HG02588 (cell line): ENCODE results near the gene PRKCQ.

Experiments used
- ATAC-seq: cut with Tn5 transposase; IDR thresholded peaks from one replicate; pipeline ENCODE4 v1.9.1; 2021; ENCODE audit warnings: mild to moderate bottlenecking, moderate library complexity; ENCODE audit not compliant: unreplicated experiment

Gene PRKCQ

DNA sequence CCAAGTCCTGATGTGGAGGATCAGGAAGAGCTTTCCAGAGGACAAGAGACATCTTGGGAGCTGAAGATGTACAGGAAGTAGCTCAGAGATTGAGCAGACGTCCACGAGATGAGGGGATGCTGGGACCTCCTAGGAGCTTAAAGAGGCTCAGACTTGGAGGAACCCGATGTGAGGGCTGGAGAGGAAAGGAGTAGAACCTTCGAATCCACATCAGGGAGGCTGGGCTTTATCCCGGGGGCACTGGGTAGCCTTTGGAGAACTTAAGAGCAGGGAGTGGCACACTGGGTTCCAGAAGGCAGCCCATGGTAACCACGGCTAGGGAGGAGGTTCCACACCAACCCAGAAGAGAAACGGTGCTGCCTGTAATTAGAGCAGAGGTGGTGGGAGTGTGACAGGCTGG, 10.8 kb downstream of the PRKCQ start:
- ATAC-seq: no peak

DNA sequence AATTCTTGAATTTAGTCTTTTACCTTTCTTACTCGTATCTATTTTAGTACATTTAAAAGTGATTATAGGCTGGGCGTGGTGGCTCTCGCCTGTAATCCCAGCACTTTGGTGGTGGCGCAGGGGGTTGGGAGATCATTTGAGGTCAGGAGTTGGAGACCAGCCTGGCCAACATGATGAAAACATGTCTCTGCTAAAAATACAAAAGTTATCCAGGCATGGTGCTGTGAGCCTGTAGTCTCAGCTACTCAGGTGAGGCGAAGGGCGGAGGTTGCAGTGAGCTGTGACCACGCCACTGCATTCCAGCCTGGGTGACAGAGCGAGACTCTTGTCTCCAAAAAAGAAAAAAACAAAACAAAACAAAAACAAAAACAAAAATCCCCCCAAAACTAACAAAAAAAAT, 12.2 kb downstream of the PRKCQ start:
- ATAC-seq: no peak

DNA sequence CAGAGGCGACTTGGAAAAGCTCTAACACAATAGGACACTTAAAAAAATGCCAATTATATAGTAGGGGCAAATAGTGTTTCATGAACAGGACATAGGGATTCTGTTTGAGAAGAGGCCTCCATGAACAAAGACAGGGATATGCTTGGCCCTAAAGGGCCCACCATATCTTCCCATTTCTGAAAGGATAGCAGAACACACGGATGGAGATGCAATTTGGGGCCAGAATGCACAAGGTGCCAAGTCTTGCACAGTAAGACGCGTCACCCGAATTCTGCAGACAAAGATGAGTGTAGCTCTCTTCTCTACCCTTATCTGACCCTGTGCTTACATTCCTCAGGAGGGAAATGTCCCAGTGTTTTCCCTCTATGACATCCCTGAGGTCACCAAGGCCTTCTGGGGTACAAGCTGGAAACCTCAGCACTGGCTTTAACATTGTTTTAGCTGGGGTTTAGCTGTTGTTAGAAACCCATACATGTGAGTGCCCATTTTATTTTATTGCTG, 12.8 kb downstream of the PRKCQ start:
- no peak for ATAC-seq

DNA sequence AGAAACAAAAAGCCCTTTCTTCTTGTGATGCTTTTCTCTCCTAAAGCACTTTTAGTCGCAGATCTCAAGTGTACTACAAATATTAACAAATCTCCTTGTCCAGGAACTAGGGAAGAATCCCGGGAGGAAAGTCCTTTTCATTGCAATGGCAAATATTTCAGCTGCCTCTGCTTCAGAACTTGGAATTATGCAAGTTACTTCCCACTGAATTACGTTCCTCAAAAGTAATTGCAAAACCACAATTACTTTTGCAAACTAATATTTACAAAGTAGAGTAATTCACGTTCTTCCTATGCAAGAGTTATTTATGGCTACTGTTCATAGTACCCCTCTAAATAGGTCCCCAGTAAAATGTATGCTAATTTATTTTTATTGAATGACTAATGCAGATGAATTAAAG, 14.5 kb downstream of the PRKCQ start:
- no peak for ATAC-seq

DNA sequence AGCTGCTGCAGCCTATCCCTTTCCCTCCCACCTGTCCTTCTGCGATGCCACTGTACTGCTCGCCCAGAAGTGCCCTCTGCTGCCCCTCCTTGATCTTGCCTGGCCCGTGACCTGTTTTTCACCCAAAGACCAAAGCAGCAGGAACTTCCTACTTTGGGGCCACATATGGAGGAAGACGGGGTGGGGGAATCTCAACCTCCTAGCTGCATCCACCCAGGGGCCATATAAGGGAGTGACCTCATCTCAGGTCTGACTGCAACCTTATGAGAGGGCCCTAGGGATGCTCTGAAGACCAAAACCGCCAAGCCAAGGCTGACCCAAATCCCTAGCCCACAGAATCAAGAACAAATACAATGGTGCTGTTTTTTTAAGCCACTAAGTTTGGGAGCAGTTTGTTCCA, 15.7 kb downstream of the PRKCQ start:
- ATAC-seq: no peak

DNA sequence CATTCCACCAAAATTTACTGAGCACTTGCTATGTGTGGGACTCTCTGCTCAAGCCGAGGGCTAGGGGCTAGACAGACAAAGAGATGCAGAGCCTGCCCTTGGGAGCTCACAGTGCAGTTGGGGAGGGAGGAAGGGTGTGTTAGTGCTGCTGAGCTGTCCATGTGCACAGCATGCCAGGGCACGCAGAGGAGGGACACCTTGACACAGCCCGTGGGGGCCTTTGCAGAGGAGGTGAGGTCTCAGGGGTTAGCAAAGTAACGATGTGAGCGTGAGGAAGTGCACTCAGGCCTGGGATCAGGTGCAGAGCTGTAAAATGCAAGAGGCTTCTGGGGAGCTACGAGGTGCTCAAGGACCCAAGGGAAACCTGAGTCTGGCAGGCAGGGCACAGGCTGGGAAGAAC, 16.3 kb downstream of the PRKCQ start:
- ATAC-seq: no peak

DNA sequence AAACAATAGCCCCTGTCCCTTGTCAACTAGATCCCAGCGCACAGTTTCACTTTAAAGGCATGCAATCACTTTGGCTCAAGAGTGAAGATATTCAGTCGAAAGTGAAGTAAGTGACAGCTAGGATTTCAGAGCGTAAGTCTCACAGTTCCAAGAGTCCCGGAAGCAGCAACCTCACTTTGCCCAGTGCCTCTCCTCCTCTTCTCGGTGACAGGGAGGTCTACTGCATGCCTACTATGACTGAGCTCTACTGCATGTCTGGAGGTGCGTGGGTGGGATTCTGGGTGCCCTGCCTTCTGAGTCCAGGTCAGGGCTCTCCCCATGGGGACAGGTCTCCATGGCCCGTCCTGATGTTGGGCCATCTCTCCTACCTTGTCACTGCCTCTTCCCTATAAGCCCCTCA, 17.0 kb downstream of the PRKCQ start:
- ATAC-seq: no peak

DNA sequence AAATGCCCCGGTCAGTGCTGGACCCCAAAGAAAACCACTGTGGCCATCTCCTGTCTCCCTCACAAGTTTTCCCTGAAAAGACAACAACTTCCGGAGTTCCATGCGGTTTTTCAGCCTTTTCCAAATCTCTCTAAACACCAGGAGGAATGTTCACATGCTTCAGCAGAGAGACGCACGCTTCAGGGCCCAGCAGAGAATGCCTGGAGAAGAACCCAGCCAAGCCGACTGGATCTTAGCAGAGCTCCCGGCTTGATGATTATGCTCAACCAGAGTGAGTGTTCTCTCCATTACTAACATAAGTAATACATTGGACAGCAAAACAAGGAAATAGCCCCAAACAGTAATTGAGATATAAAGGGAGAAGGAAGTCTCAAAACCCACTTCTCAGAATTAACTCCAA, 17.9 kb downstream of the PRKCQ start:
- ATAC-seq: no peak

DNA sequence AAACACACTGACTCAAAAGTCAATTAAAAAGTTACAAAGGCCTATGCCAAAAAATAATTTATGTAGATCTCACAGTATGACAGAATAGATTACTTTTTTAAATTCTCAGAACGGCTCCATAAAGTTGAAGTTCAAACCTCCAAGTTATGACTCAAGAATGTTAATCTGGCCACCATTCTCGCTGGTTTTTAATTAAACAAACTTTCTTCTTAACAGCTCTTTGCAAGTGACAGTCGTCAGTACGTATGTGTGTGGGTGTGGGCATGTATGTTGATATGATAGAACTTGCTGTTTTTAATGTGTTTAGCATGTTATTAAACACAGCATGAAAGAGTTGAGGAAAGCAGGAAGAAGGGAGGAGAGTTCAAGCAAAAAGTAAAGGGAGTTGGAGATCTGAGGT, 18.5 kb downstream of the PRKCQ start:
- no peak for ATAC-seq

DNA sequence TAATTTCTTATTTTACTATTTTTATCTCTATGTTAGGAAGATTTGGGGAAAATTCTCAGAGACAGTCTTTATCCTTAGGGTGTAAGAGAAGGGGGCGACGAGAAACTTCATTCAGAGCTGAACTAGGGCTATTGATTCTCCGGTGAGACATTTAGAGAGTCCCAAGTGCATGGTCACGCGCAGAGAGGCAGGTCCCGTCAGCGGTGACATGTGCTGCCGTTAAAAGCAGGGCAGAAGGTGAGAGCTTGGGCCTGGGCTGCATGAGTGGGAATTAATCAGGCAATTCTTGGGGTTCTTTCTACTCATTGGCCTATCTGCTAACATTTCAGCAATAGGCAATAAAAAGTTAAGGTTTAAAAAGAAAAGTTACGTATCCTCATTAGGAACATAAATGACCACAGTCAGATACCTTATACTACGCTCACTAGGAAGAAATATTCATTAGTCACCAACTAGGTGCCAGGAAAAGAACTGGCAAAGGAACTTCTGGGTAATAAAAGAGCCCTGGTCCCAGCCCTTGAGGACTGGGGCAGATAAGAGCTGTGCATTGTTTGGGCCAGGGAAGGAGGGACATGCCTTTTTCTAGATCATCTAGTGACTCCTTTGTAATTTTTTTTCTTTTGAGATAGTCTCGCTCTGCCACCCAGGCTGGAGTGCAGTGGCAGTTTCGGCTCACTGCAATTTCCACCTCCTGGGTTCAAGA, 21.2 kb downstream of the PRKCQ start:
- no peak for ATAC-seq

DNA sequence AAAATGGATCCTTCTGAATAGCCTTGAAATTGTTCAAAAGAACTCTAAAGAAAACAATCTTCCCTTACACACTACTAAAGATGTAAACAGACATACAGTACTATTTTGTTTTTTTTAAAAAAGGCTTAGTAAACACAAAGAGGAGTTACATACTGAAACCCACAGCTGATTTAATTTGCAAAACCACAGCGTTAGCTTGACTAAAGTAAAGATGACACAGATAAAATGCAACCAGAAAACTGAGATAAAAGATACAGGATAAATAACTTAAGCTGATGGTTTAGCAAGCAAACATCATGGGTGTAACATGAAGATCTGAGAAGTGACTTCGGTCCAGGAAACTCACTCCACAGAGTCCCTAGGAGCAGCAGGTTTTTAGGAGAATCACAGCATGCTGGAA, 21.8 kb downstream of the PRKCQ start:
- ATAC-seq: no peak

DNA sequence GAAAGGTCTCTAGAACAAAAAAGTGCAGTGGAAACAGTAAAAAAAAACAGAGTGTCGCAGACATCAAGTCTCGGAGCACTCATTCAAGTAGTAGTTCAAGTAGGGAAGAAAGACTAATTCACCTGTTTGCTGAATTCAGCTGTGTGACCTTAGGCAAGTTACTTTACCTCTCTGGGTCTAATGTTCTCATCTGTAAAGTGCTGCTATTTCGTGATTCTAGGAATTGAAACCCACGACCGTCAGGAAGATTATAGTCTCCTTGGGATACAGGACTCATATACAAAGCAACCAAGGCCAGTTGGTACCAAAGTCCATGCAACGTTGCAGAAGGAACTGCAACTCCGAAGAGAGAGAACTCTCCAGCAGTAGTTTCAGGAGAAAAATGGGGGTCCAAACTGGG, 26.1 kb downstream of the PRKCQ start:
- ATAC-seq: no peak

DNA sequence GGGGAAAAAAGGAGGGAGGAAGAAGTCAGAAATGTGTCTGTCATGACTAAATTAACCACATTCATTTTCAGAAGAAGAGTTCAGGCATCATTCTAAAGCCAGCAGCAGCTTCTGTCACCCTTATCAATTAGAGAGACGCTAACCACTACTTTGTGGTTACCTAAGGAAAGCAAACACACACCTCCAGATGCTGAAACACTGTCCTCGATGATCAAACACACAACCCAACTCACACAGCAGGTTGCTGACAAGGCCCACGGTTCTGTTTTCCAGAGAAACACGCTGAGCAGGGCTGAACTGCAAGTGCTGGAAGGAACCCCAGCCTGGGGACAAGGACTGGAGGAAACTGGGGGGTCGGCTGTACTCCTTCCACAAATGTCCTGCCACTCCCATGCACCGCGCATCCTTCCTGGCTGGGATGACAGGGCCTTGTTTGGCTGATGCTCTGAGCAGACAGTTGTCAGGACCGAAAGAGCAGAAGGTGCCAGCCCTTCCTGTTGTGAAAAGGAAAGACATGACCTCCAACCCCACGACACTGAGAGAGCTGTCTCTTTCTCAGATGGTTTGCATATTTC, 36.6 kb downstream of the PRKCQ start:
- no peak for ATAC-seq

DNA sequence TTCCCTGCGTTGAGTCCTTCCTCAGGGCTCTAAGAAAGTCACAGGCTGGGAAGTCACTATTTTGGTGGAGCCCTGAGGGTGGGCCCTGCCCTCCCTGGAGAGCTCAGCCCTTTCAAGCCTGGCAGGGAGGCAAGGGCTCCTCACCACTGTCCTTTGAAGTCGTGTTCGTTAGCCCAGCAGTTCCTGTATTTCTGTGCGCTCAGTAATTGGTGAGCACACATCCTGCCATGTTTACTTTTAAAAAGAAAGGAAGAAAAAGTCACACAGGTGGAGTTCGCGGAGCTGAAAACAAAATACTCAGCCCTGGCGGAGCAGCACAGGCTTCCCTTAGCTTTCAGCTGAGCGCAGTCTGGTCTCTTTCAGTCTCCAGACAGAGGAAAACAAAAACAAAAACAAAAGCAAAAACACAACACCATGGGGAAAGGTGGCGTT, 37.1 kb downstream of the PRKCQ start:
- no peak for ATAC-seq

DNA sequence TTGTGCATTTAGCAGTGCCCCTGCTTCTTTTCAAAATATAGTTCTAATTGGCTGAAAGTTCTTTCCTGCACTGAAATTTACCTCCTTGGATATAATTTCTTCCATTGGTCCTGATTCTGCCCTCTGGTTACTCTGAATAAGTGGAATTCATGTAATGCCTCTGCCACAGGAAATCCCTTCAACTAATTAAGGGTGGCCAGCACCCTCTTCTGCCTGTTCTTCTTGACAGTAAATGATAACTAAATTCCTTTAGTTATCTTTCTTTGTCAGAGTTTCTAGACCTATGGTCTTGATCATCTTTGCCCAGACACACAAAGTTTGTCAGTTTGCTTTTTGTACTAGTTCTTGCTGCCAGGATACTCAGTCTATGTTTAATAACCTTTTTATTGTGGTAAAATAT, 40.2 kb downstream of the PRKCQ start:
- no peak for ATAC-seq

DNA sequence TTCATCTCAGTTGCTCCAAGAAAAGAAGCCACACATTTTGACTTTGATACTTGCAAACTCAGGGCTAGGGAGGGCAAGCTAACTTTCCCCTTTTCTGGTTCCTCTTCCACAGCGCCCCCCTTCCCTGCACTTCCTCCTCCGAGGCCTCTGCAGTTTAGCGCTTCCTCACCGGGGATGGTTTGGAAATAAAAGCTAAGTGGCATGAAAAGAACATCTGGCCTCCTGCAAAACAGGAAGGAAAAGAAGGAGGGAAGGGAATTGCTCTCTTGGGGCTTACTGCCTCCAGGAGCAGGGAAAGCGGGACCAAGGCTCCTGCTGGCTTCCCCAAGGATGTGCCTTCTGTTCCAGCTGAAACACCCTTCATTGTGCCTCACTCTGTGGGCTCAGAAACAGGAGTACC, 42.3 kb downstream of the PRKCQ start:
- no peak for ATAC-seq

DNA sequence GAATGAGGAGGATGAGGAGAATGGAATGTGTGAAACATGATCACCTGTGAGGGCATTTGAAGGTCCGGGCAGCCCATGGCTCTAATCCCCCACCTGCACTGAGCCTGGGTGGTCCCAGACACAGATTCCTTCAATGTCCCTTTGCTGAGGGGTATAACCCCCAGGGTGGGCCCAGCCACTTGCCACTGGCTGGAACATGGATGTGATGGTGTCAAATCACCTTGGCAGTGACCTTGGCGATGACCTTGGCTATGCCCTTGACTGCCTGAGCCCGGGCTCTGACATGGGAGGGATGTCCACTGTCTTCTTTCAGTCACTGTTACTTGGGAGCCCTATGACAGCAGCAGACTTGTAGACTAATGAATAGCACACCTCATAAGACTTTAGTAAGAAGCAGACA, 44.0 kb downstream of the PRKCQ start:
- ATAC-seq: no peak

DNA sequence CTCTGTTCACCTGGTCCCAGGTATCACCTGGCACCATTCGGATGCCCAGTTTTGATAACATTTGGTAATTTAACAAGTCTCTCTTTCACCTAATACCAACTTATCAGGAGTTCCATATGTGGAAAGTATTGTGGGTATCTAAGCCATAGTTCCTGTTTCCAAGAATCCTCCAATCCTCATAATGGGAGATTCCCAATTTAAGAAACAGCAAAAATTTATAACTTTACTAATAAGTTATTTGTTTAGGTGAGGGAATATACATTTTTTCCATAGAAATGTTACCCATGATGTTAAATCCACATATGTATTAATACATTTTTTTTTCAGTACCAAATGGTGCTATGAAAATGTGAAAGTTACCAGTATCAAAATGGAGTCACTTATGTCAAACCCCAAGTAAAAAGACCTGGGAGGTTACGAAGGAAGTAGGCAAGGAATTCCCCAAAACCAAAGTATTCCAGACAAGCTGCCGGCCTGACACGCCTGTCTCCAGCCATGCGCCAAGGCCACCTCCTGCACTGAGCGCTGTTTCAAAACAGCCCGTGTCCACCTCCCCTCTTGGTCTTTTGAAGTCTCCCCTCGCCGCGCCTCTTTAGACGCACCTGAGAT, 44.8 kb downstream of the PRKCQ start:
- no peak for ATAC-seq

DNA sequence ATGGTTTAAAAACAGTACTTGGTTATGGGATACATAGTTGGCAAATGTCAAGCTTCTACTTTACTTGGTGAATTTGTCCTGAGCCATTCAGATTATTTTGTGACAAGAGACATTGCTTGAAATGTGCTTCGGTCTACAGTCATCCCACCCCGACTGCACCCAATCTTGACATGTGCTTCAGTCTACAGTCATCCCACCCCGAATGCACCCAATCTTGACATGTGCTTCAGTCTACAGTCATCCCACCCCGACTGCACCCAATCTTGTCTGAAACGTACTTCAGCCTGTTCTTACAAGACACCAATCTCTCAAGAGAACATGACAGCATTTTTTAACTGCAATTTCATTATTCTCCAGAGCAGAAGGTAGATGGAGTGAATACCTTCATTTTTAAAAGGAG, 47.8 kb downstream of the PRKCQ start:
- ATAC-seq: no peak

DNA sequence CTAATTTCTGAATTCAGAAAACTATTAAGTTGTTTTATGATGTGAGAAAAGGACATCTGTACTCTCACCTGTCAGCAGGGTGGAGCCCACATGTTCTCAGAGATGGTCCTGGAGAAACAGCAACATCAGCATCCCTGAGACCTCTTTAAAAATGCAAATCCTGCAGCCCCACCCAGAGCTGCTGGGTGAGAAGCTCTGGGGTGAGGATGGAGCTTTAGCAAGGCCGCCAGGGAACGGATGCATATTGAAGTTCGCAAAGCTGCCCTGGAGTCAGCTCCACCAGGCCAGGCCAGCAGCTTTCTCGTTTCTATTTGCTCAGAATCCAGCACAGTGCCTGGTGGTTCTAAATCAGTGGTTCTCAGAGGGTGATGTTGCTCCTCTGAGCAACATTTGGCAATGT, 49.1 kb downstream of the PRKCQ start:
- ATAC-seq: no peak

DNA sequence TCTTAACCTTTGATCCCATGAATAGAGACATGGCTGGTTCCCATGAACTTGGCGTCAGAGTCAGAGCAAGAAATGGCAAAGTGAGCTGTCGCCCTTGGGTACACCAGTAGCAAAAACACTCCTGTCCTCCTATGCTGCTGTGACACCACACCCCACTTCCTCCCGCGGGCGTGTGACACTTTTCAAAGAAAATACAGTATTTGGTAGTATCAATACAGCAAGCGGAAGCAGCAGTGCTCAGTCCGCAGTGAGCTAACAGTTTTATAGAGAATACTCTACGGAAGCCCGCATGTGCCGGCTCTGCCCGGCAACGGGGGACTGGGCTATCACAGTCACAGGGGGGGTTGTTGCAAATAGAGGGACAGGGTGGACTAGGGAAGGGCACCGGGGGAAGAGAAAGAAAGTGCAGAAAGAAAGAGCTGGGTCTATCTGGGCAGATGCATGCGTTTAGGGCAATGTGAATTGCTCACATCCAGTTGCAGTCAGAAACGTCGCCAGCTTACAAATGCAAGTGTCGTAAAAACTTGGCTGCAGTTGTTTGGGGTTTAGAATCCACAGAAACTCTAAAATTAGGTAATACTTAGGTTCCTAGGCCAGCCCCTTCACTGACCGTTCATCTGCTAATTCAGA, 49.8 kb downstream of the PRKCQ start:
- no peak for ATAC-seq
